SK-N-SH (cell line): ENCODE results near the gene IL17D.

Experiments
- CTCF ChIP-seq: fragments of 200-600 bp; sonication (generic); IDR thresholded peaks from 2 replicates; pipeline ENCODE4 v1.6.1; 2017; ENCODE audit warnings: antibody characterized with exemption, mild to moderate bottlenecking, moderate library complexity
- MEF2A ChIP-seq: IDR thresholded peaks from 2 replicates; pipeline ENCODE4 v1.4.0; 2012; ENCODE audit warnings: low read depth, borderline replicate concordance

- TF ChIP-seq MEF2A (no peak), CTCF (no peak)
These were observed 1.1 kb downstream of the IL17D start for GRCh38 chr13:20704459-20705069.
